GM23248 (cell line): ENCODE data around the gene PPFIBP2. TPM values are rescaled to one million over a fixed set of nuclear protein-coding genes. Genes with fewer than 3 reads are reported as not detected.

ENCODE experiments used
- DNase-seq: peaks from one replicate; pipeline ENCODE4 v3.0.0-alpha.2; 2015
- H2AFZ ChIP-seq: fragments of 200-600 bp; sonication (generic); 2 replicates; pipeline ENCODE4 v1.6.1; 2016; ENCODE audit warnings: antibody characterized with exemption
- H3F3A ChIP-seq: fragments of 200-600 bp; sonication (generic); 2 replicates; pipeline ENCODE4 v1.6.1; 2016; ENCODE audit warnings: mild to moderate bottlenecking, antibody characterized with exemption, mixed run types; ENCODE audit not compliant: insufficient read depth
- H3K27ac ChIP-seq: fragments of 200-600 bp; sonication (generic); 2 replicates; pipeline ENCODE4 v1.5.1; 2016; ENCODE audit warnings: mild to moderate bottlenecking
- H3K27me3 ChIP-seq: fragments of 200-600 bp; sonication (generic); replicated peaks from 2 replicates; pipeline ENCODE4 v1.6.1; 2016; ENCODE audit warnings: mild to moderate bottlenecking; ENCODE audit not compliant: insufficient read depth
- H3K36me3 ChIP-seq: fragments of 200-600 bp; sonication (generic); 2 replicates; pipeline ENCODE4 v1.6.1; 2016; ENCODE audit warnings: low read depth, mild to moderate bottlenecking
- H3K4me1 ChIP-seq: fragments of 200-600 bp; sonication (generic); 2 replicates; pipeline ENCODE4 v1.6.1; 2016; ENCODE audit warnings: mild to moderate bottlenecking; ENCODE audit not compliant: insufficient read depth
- H3K4me2 ChIP-seq: fragments of 200-600 bp; sonication (generic); one replicate; pipeline ENCODE4 v1.6.1; 2016; ENCODE audit warnings: mild to moderate bottlenecking; ENCODE audit not compliant: unreplicated experiment
- H3K4me3 ChIP-seq: fragments of 200-600 bp; sonication (generic); 2 replicates; pipeline ENCODE4 v1.5.1; 2016; ENCODE audit warnings: mild to moderate bottlenecking
- H3K79me2 ChIP-seq: fragments of 200-600 bp; sonication (generic); 2 replicates; pipeline ENCODE4 v1.6.1; 2016; ENCODE audit warnings: mild to moderate bottlenecking; ENCODE audit not compliant: insufficient read depth
- H3K9ac ChIP-seq: fragments of 200-600 bp; sonication (generic); 2 replicates; pipeline ENCODE4 v1.6.1; 2016; ENCODE audit warnings: mild to moderate bottlenecking
- H3K9me2 ChIP-seq: fragments of 200-600 bp; sonication (generic); 2 replicates; pipeline ENCODE4 v1.6.1; 2016; ENCODE audit warnings: mixed run types, mild to moderate bottlenecking, moderate library complexity; ENCODE audit not compliant: insufficient read depth
- H3K9me3 ChIP-seq: fragments of 200-600 bp; sonication (generic); one replicate; pipeline ENCODE4 v1.6.1; 2017; ENCODE audit warnings: low read depth
- H4K20me1 ChIP-seq: fragments of 200-600 bp; sonication (generic); 2 replicates; pipeline ENCODE4 v1.6.0; 2016; ENCODE audit not compliant: insufficient read depth
- EZH2 ChIP-seq: fragments of 200-600 bp; sonication (generic); IDR thresholded peaks from 2 replicates; pipeline ENCODE4 v1.6.1; 2018; ENCODE audit warnings: antibody characterized with exemption, mild to moderate bottlenecking; ENCODE audit not compliant: insufficient read depth, poor library complexity, severe bottlenecking
- EZH2phosphoT487 ChIP-seq: fragments of 200-600 bp; sonication (generic); IDR thresholded peaks from 2 replicates; pipeline ENCODE4 v1.6.1; 2018; ENCODE audit warnings: antibody characterized with exemption, moderate library complexity, mild to moderate bottlenecking, low read depth; ENCODE audit not compliant: insufficient read depth
- WGBS, 2 experiments: methylation state at CpG; one replicate each; pipeline ENCODE4 v1.1.6; 2015 to 2017; ENCODE audit warnings: low lambda C conversion rate in 2 of 2, low coverage in 1 of 2; ENCODE audit errors: missing lambda C conversion rate in 2 of 2; 5-methylcytosine and 5-hydroxymethylcytosine counted together
- in situ Hi-C: fragments of 300-500 bp; cut with MboI; formaldehyde crosslinking; loops from 2 replicates; pipeline ENCODE4 v1.15.0; 2020
- polyA plus RNA-seq: library from polyadenylated mRNA; unstranded; fragments of >200 nt; fragmentation: Nextera tagmentation; extraction: Ambion mirVana; gene quantifications from 2 replicates; pipeline ENCODE4 v1.2.1, GENCODE V29; 2016
- total RNA-seq: library from RNA; depleted of rRNA; stranded (reverse); fragments of >200 nt; shearing (Covaris generic); gene quantifications from 2 replicates; pipeline ENCODE4 v1.2.3, GENCODE V29; 2014

PPFIBP2 gene
- total and polyA plus RNA-seq, 2 experiments from 2014 or later: 4.1 to 5.9 TPM

- Histone ChIP-seq H3K4me3 (no peak overlapping the region), H3K27me3 (peaks cover 7% of the 10 kb centered on the region), H3K9ac (no peak overlapping the region), H3K27ac (no peak overlapping the region), H3K79me2 (no peaks in the 10 kb centered on the region), H4K20me1 (no peaks in the 10 kb centered on the region), H3K9me2 (no peaks in the 10 kb centered on the region), H2AFZ (no peak overlapping the region), H3K36me3 (no peaks in the 10 kb centered on the region), H3K4me2 (no peak overlapping the region), H3K9me3 (no peaks in the 10 kb centered on the region), H3K4me1 (no peaks in the 10 kb centered on the region), H3F3A (no peaks in the 10 kb centered on the region)
- peak; percentile 73 for DNase-seq
- in situ Hi-C loops: no loop called here
- TF ChIP-seq EZH2 (no peak), EZH2phosphoT487 (no peak)
- 5 to 7% methylated on average over 4 of the region's 4 CpGs for WGBS, 2 experiments
These were observed 174.5 kb downstream of the PPFIBP2 start for GRCh38 chr11:7688238-7688826.

DNA sequence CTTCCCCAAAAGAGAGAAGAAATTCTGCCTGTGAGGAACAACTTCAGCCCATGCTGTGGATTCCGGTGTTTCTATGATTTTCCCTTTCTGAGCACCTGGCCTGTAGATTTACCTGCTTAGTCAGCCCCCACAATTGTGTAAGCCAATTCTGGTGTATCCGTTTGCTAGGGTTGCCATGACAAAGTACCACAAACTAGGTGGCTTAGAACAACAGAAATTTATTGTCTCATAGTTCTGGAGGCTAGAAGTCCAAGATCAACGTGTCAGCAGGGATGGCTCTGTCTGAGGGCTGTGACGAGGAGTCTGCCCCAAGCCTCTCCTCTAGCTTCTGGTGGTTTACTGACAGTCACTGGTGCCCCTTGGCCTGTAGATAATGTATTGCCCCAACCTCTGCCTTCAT, 175.4 kb downstream of the PPFIBP2 start:
- DNase-seq: no peak
- no peaks in the 10 kb centered on the region for H3K9me2 ChIP-seq
- no peaks in the 10 kb centered on the region for H3K9me3 ChIP-seq
- in situ Hi-C loops: no loop called here
- no peaks in the 10 kb centered on the region for H3F3A ChIP-seq
- no peaks in the 10 kb centered on the region for H3K79me2 ChIP-seq
- no peaks in the 10 kb centered on the region for H3K36me3 ChIP-seq
- no peak overlapping the region for H3K4me3 ChIP-seq
- peaks cover 16% of the 10 kb centered on the region for H3K27me3 ChIP-seq
- WGBS, 2 experiments: 31 to 44% methylated on average over 4 of the region's 4 CpGs
- H4K20me1 ChIP-seq: no peaks in the 10 kb centered on the region
- no peak overlapping the region for H3K9ac ChIP-seq
- H3K4me1 ChIP-seq: no peaks in the 10 kb centered on the region
- TF ChIP-seq EZH2phosphoT487 (no peak), EZH2 (no peak)
- no peak overlapping the region for H3K27ac ChIP-seq
- no peak overlapping the region for H3K4me2 ChIP-seq
- H2AFZ ChIP-seq: no peak overlapping the region

GRCh38 chr11:7690648-7691047, 176.8 kb downstream of the PPFIBP2 start:
- Histone ChIP-seq H3K27me3 (peaks cover 17% of the 10 kb centered on the region), H3K79me2 (no peaks in the 10 kb centered on the region), H3K9ac (no peak overlapping the region), H3K4me2 (no peak overlapping the region), H3K4me1 (no peaks in the 10 kb centered on the region), H3F3A (no peaks in the 10 kb centered on the region), H3K9me3 (no peaks in the 10 kb centered on the region), H2AFZ (no peak overlapping the region), H4K20me1 (no peaks in the 10 kb centered on the region), H3K27ac (no peak overlapping the region), H3K9me2 (no peaks in the 10 kb centered on the region), H3K36me3 (no peaks in the 10 kb centered on the region), H3K4me3 (no peak overlapping the region)
- DNase-seq: peak; percentile 58
- WGBS, 2 experiments: 35 to 39% methylated on average over 6 of the region's 6 CpGs
- in situ Hi-C loops: loop anchor here (10.0 kb wide), 1 partner anchor 596 kb away; no protein-coding TSS in a partner anchor
- TF ChIP-seq EZH2phosphoT487 (no peak), EZH2 (no peak)

- TF ChIP-seq EZH2phosphoT487 (no peak), EZH2 (no peak)
- no peaks in the 10 kb centered on the region for H3K79me2 ChIP-seq
- no peak overlapping the region for H3K4me3 ChIP-seq
- no peaks in the 10 kb centered on the region for H3K9me2 ChIP-seq
- no peak overlapping the region for H3K4me2 ChIP-seq
- in situ Hi-C loops: loop anchor here (10.0 kb wide), 1 partner anchor 597 kb away; no protein-coding TSS in a partner anchor
- no peak for DNase-seq
- H2AFZ ChIP-seq: no peak overlapping the region
- H3K4me1 ChIP-seq: no peaks in the 10 kb centered on the region
- no peak overlapping the region for H3K9ac ChIP-seq
- WGBS, 2 experiments: 68 to 69% methylated on average over 6 of the region's 6 CpGs
- no peaks in the 10 kb centered on the region for H3K36me3 ChIP-seq
- no peaks in the 10 kb centered on the region for H3F3A ChIP-seq
- no peaks in the 10 kb centered on the region for H3K9me3 ChIP-seq
- H3K27me3 ChIP-seq: peaks cover 17% of the 10 kb centered on the region
- no peak overlapping the region for H3K27ac ChIP-seq
- no peaks in the 10 kb centered on the region for H4K20me1 ChIP-seq
These were observed 178.1 kb downstream of the PPFIBP2 start for GRCh38 chr11:7691759-7692350.
